ENCODE results near the gene DEFB132.
A peak's percentile ranks its signal among the peaks of the same experiment; 100 is the strongest.

The DEFB132 gene

DNA sequence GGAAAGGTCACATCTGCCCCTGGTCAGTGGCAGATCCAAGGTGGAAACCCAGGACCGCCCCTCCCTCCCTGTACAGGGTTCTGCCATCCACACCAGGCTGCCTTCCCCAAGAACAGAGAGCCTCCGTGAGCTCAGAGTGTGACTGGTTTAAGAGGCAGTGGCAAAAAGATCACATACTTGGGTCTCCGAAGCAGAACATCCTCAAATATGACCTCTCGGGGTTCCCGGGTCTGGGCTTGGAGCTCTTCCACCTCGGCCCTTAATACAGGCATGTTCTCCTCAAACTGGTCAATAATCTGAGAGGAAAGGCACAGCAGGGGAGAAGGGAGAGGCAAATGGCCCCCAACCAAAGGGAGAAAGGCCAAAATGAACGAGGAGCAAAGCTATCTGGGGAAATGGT, 18.3 kb downstream of the DEFB132 start:
- TF ChIP-seq POU2F2 (IDR thresholded peaks at IDR 0.05; ENCODE audit: low read depth, low read length) (no peak), PAX5 (IDR thresholded peaks at IDR 0.05; ENCODE audit: insufficient read depth, low read length, severe bottlenecking) (no peak)
- DNase-seq (ENCODE audit: insufficient read length, low spot score) (no peak), FAIRE-seq (no peak)

DNA sequence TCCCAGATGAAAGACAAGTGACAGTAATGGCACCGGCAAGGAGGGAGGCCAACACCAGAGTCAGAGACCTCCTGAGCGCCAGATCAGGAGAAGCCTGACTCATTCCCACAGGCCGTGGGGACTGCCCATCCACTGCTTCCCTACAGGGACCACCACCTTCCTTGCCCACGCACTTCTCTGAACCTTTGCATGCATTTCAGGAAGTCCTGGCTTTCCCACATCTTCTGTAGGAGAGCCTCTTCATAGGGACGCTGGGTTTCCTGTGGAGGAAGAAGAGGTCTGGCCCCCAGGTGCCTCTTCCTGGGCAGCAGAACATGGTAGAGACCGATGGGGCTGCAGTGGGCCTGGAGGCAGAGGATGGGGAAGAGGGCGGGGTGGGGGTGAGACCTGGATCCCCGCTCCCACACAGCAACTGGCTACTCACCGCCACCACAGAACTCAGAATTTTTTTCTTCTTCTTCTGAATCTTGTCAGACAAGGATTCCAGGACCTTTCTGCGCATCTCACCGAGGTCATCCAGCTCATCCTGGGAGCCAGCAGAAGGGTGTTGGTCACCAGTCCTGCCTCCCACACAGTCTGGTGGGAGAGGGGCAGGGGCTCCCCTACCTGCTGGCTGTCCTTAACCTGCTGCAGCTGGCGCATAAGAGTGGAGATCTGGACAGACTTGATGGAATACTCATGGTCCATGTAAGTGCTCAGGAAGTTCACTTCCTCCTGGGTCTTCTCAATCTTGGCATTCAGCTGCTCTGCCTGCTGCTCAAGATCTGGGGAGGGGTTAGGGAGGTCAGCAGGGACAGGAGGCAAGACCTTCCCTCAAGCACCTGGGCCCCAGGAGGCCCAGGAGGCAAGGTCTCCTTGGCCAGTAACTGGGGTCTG, 19.3 kb downstream of the DEFB132 start:
- no peak for DNase-seq (ENCODE audit: insufficient read length, low spot score)
- TF ChIP-seq TAF1 (IDR thresholded peaks at IDR 0.05; ENCODE audit: low read depth, low read length) = no peak
- no peak for TF ChIP-seq PAX5 (IDR thresholded peaks at IDR 0.05; ENCODE audit: insufficient read depth, low read length, severe bottlenecking)
- no peak for TF ChIP-seq POU2F2 (IDR thresholded peaks at IDR 0.05; ENCODE audit: low read depth, low read length)
- TF ChIP-seq POLR2A (IDR thresholded peaks at IDR 0.05; ENCODE audit: low read depth, low read length) = no peak
- no peak for TF ChIP-seq SPI1 (IDR thresholded peaks at IDR 0.05; ENCODE audit: low read depth, low read length)
- TF ChIP-seq POLR2AphosphoS5 (IDR thresholded peaks at IDR 0.05; ENCODE audit: low read depth, low read length) = no peak
- no peak for FAIRE-seq

DNA sequence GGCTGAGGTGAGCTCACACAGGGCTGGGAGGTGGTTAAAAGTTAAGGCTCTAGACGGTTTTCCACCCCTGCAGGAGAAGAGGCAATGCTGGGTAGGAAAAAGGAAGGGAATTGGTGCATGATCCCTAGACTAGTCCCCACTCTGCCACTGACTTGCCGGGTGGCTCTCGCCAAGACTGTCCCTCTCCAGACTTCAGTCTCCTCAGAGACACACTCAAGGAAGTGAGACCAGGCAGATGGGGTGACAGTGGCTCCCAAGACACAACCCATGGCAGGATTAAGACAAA, 19.9 kb downstream of the DEFB132 start:
- FAIRE-seq (no peak), DNase-seq (ENCODE audit: insufficient read length, low spot score) (no peak)
- TF ChIP-seq PAX5 (IDR thresholded peaks at IDR 0.05; ENCODE audit: insufficient read depth, low read length, severe bottlenecking) = no peak
- TF ChIP-seq SPI1 (IDR thresholded peaks at IDR 0.05; ENCODE audit: low read depth, low read length) = no peak

DNA sequence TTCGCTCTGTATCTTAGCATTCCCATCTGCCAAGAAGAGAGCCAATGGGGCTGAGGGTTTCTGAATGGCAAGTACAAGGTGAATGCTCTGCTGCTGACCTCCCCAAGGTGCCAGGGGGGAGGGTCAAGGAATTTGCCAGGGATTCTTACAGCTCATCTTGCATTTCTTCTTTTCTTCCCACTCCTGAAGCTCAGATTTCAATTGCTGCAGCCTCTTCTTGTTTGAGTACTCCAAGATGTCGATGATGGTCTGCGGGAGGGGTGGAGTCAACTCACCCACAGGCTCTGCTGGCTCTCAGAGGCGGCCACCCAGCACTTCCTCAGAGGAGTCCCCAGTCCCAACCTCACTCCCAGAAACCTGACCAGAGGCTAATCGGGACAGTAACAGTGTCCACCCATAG, 20.7 kb downstream of the DEFB132 start:
- no peak for FAIRE-seq

DNA sequence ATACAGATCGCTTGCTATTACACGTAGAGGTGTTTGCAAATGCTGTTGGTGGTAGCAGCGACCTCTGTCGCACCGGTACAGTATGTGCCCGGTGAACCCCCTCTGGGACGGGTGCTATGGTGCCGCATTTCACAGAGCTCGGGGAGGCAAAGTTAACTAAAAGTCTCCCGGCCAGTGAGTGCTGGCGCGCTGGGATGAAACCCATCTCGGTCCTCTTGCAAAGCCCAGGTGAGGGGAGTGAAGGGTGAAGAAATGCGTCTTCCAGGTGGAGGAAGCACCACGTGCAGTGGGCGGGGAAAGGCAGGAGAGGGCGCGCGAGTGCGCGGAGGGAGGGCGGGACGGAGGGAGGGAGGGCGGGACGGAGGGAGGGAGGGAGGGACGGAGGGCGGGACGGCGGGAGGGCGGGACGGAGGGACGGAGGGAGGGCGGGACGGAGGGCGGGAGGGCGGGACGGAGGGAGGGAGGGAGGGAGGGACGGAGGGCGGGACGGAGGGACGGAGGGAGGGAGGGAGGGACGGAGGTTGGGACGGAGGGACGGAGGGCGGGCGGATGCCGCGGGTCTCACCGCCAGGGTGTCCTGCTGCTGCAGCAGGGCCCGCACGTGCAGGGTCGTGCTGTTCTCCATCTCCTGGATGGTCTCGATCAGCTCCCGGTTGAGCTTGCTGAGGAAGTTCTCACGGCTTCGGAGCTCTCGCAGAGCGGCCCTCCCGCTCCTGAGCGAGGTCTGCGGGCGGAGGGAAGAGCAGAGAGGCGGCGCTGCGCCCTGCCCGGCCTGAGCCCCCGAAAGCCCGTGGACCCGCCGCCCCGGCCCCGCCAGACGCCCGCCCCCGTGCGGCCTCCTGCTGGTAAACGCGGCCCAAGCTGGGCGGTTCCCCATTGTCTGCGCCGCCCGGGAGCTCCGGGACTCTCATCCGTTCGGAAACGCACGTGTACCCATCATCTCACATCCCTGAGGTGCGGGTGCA, 21.4 kb downstream of the DEFB132 start:
- DNase-seq (ENCODE audit: insufficient read length, low spot score) = no peak
- no peak for FAIRE-seq
- TF ChIP-seq POLR2A (IDR thresholded peaks at IDR 0.05; ENCODE audit: low read depth, low read length) = no peak
- TF ChIP-seq TAF1 (IDR thresholded peaks at IDR 0.05; ENCODE audit: low read depth, low read length) = no peak
- no peak for TF ChIP-seq POLR2AphosphoS5 (IDR thresholded peaks at IDR 0.05; ENCODE audit: low read depth, low read length)

More for the DNA sequence above, 20.7 kb downstream of the DEFB132 start:
- TF ChIP-seq POLR2A (IDR thresholded peaks at IDR 0.05; ENCODE audit: low read depth, low read length) (no peak), SPI1 (IDR thresholded peaks at IDR 0.05; ENCODE audit: low read depth, low read length) (no peak), TAF1 (IDR thresholded peaks at IDR 0.05; ENCODE audit: low read depth, low read length) (no peak), PAX5 (IDR thresholded peaks at IDR 0.05; ENCODE audit: insufficient read depth, low read length, severe bottlenecking) (no peak), POLR2AphosphoS5 (IDR thresholded peaks at IDR 0.05; ENCODE audit: low read depth, low read length) (no peak)
- no peak for DNase-seq (ENCODE audit: insufficient read length, low spot score)

DNA sequence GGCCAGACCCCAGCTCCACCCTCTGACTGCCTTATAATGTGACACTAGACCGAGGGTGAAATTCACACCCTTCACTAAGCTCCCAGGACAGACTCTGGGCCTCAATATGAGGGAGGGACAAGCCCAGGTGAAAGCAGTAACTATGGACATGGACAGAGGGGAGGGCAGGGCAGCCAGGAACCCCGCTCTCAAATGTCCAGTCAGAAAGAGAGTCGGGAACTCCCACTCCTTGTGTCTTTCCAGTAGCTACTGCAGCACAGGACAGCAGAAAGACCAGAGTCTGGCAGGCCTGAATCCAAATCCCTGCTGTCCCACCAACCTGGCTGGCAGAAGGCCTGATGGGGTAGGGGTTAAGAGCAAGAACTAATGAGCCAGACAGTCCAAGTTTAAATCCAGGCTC, 26.6 kb downstream of the DEFB132 start:
- DNase-seq (ENCODE audit: insufficient read length, low spot score) (no peak), FAIRE-seq (no peak)
- TF ChIP-seq TAF1 (IDR thresholded peaks at IDR 0.05; ENCODE audit: low read depth, low read length) (no peak), POLR2A (IDR thresholded peaks at IDR 0.05; ENCODE audit: low read depth, low read length) (no peak)

DNA sequence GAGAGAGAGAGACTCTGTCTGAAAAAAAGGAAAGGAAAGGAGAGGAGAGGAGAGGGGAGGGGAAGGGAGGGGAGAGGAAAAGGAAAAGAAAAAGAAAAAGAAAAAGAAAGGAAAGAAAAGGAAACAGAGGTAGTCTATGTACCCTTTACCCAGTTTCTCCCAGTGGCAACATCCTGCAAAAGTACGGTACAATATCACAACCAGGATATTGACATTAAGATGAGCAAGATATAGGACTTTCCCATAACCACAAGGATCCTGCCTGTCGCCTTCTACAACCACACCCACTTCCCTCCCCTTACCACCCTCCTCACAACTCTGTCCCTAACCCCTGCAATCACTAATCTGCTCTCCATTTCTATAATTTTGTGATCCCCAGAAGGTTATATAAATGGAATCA, 29.0 kb downstream of the DEFB132 start:
- DNase-seq (ENCODE audit: insufficient read length, low spot score) = no peak
- no peak for FAIRE-seq
- TF ChIP-seq POLR2AphosphoS5 (IDR thresholded peaks at IDR 0.05; ENCODE audit: low read depth, low read length) (no peak), TAF1 (IDR thresholded peaks at IDR 0.05; ENCODE audit: low read depth, low read length) (no peak), POLR2A (IDR thresholded peaks at IDR 0.05; ENCODE audit: low read depth, low read length) (no peak), PAX5 (IDR thresholded peaks at IDR 0.05; ENCODE audit: insufficient read depth, low read length, severe bottlenecking) (no peak), SPI1 (IDR thresholded peaks at IDR 0.05; ENCODE audit: low read depth, low read length) (no peak), POU2F2 (IDR thresholded peaks at IDR 0.05; ENCODE audit: low read depth, low read length) (no peak)

DNA sequence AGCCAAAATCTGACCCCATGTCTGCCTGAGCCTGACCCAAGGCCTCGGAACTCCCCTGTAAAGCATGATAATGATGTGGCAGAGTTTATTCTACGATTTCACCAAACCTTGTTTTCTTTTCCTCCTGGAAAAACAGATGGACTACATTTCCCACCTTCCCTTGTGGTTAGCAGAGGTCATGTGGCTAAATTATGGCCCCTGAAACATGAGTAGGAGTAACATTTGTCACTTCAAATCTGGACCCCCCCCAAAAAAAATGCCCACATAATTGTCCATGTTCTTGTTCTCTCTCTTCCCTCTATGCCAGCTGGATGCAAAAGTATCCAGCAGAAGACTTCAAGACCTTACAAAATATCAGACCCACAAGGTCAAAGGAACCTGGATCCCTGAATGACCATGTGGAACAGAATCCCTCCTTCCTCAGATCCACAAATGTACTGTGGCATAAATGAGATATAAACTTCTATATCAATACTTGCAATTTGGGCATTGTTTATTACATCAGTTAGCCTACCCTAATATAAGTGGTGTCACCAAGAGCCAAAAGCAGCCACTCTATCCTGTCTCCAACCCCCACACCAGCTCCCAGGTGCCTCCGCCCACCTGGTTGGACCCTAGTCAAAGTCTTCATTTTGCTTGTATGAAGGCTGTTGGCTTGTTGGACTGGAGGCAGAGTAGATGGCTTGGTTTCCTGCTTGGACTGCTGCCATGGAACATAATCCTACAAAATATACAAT, 31.6 kb downstream of the DEFB132 start:
- TF ChIP-seq TAF1 (IDR thresholded peaks at IDR 0.05; ENCODE audit: low read depth, low read length) = no peak
- no peak for TF ChIP-seq SPI1 (IDR thresholded peaks at IDR 0.05; ENCODE audit: low read depth, low read length)
- TF ChIP-seq POLR2AphosphoS5 (IDR thresholded peaks at IDR 0.05; ENCODE audit: low read depth, low read length) = no peak
- TF ChIP-seq POU2F2 (IDR thresholded peaks at IDR 0.05; ENCODE audit: low read depth, low read length) = no peak
- no peak for TF ChIP-seq POLR2A (IDR thresholded peaks at IDR 0.05; ENCODE audit: low read depth, low read length)
- TF ChIP-seq PAX5 (IDR thresholded peaks at IDR 0.05; ENCODE audit: insufficient read depth, low read length, severe bottlenecking) = no peak
- FAIRE-seq (peak; percentile 67), DNase-seq (ENCODE audit: insufficient read length, low spot score) (no peak)

DNA sequence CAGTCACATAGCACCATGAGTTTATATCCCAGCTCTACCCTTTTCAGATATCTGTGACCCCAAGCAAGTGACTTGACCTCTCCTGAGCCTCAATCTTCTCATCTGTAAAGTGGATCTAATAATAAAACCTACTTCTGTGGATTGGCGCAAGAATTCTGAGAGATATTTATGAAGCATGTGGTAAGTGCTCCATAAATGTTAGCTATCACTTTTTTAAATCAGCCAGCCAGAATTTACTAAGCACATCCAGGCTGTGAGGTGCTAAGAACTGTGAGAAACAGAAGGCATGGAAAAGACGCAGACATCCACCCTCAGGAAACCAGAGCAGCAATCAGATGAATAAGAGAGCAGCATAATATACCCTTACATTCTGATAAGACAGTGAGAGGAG, 32.2 kb downstream of the DEFB132 start:
- FAIRE-seq = no peak

More for the DNA sequence above, 32.2 kb downstream of the DEFB132 start:
- no peak for TF ChIP-seq TAF1 (IDR thresholded peaks at IDR 0.05; ENCODE audit: low read depth, low read length)
- TF ChIP-seq SPI1 (IDR thresholded peaks at IDR 0.05; ENCODE audit: low read depth, low read length) = no peak
- TF ChIP-seq POLR2AphosphoS5 (IDR thresholded peaks at IDR 0.05; ENCODE audit: low read depth, low read length) = no peak
- no peak for TF ChIP-seq POU2F2 (IDR thresholded peaks at IDR 0.05; ENCODE audit: low read depth, low read length)
- no peak for TF ChIP-seq POLR2A (IDR thresholded peaks at IDR 0.05; ENCODE audit: low read depth, low read length)
- TF ChIP-seq PAX5 (IDR thresholded peaks at IDR 0.05; ENCODE audit: insufficient read depth, low read length, severe bottlenecking) = no peak
- DNase-seq (ENCODE audit: insufficient read length, low spot score) = no peak
